Memory B cell (primary cell): ENCODE measurements around the gene EMILIN2.
"Not testable (repeated sequence)": the region's sequence is repeated elsewhere in the genome, so short reads cannot be mapped to it uniquely, and the experiment has no call there.

Source experiments
- ATAC-seq: fragments of 150-1000 bp; cut with Tn5 transposase; 2 replicates; pipeline ENCODE4 v1.10.0; 2021; ENCODE audit warnings: low read depth, mild to moderate bottlenecking, moderate library complexity
- DNase-seq, 2 donors: peaks; one replicate each; pipeline ENCODE4 v3.0.0; 2022; ENCODE audit warnings: low spot score in 2 of 2
- H3K27ac Mint-ChIP-seq: one replicate; pipeline ENCODE4 v1.8.0; 2022; ENCODE audit warnings: mild to moderate bottlenecking, moderate library complexity, mixed read lengths
- H3K27me3 Mint-ChIP-seq: one replicate; pipeline ENCODE4 v1.8.0; 2022; ENCODE audit warnings: mixed read lengths
- H3K36me3 Mint-ChIP-seq: one replicate; pipeline ENCODE4 v1.8.0; 2022; ENCODE audit warnings: mild to moderate bottlenecking, mixed read lengths
- H3K4me1 Mint-ChIP-seq: one replicate; pipeline ENCODE4 v1.8.0; 2022; ENCODE audit warnings: mixed read lengths
- H3K4me3 Mint-ChIP-seq: one replicate; pipeline ENCODE4 v1.8.0; 2022; ENCODE audit warnings: mild to moderate bottlenecking, moderate library complexity, mixed read lengths
- H3K9me3 Mint-ChIP-seq: one replicate; pipeline ENCODE4 v1.8.0; 2022; ENCODE audit warnings: mixed read lengths

The EMILIN2 gene

GRCh38 chr18:2846636-2847316 is at the start of gene EMILIN2:
EMILIN2 (plus strand) TSS chr18:2847006; CDS start chr18:2847189, 183 bp downstream.
- DNase-seq (peak; percentile 86 to 90), ATAC-seq (peak; percentile 80)
- Mint-ChIP-seq H3K36me3 (peaks cover 2% of the 10 kb centered on the region), H3K27me3 (peaks cover 8% of the 10 kb centered on the region), H3K4me3 (peak within 1 kb of the TSS; percentile 93), H3K4me1 (peaks cover 28% of the 10 kb centered on the region), H3K9me3 (no peaks in the 10 kb centered on the region), H3K27ac (peak within 1 kb of the TSS; percentile 95)

- peak overlapping the region; percentile 46 for H3K27ac Mint-ChIP-seq
- no peak overlapping the region for H3K4me3 Mint-ChIP-seq
- no peaks in the 10 kb centered on the region for H3K27me3 Mint-ChIP-seq
- no peaks in the 10 kb centered on the region for H3K9me3 Mint-ChIP-seq
- H3K4me1 Mint-ChIP-seq, result peaks cover 6% of the 10 kb centered on the region
- ATAC-seq, result peak; percentile 41
- no peak for DNase-seq
- peaks cover 29% of the 10 kb centered on the region for H3K36me3 Mint-ChIP-seq
Observed at GRCh38 chr18:2797951-2798350, 48.9 kb upstream of the EMILIN2 start.

- Mint-ChIP-seq H3K36me3 (peaks cover 33% of the 10 kb centered on the region), H3K4me1 (peaks cover 6% of the 10 kb centered on the region)
Observed at GRCh38 chr18:2799369-2799768, 47.4 kb upstream of the EMILIN2 start.

GRCh38 chr18:2805970-2806943 is 40.5 kb upstream of the EMILIN2 start:
- Mint-ChIP-seq H3K27ac (peak overlapping the region; percentile 29), H3K4me3 (no peak overlapping the region), H3K4me1 (no peaks in the 10 kb centered on the region), H3K9me3 (peaks cover 9% of the 10 kb centered on the region), H3K36me3 (peaks cover 15% of the 10 kb centered on the region), H3K27me3 (no peaks in the 10 kb centered on the region)
- ATAC-seq (no peak), DNase-seq (no peak)

More at GRCh38 chr18:2799369-2799768, 47.4 kb upstream of the EMILIN2 start:
- Mint-ChIP-seq H3K27me3 (no peaks in the 10 kb centered on the region), H3K27ac (peak overlapping the region; percentile 78), H3K9me3 (no peaks in the 10 kb centered on the region), H3K4me3 (no peak overlapping the region)
- ATAC-seq, result no peak
- no peak for DNase-seq

- peaks cover 16% of the 10 kb centered on the region for H3K9me3 Mint-ChIP-seq
- H3K4me3 Mint-ChIP-seq, H3K27me3 Mint-ChIP-seq, H3K36me3 Mint-ChIP-seq, H3K27ac Mint-ChIP-seq, H3K4me1 Mint-ChIP-seq, ATAC-seq, DNase-seq: not testable (repeated sequence)
Observed at GRCh38 chr18:2808640-2809039, 38.2 kb upstream of the EMILIN2 start.

GRCh38 chr18:2809666-2810183 is 37.1 kb upstream of the EMILIN2 start:
- not testable (repeated sequence) for H3K4me1 Mint-ChIP-seq, H3K27me3 Mint-ChIP-seq, ATAC-seq, DNase-seq, H3K4me3 Mint-ChIP-seq, H3K27ac Mint-ChIP-seq
- peaks cover 12% of the 10 kb centered on the region for H3K36me3 Mint-ChIP-seq
- H3K9me3 Mint-ChIP-seq, result peaks cover 20% of the 10 kb centered on the region

- peaks cover 1% of the 10 kb centered on the region for H3K27me3 Mint-ChIP-seq
- no peak for ATAC-seq
- no peak overlapping the region for H3K4me3 Mint-ChIP-seq
- no peak overlapping the region for H3K27ac Mint-ChIP-seq
- peaks cover 24% of the 10 kb centered on the region for H3K9me3 Mint-ChIP-seq
- peaks cover 12% of the 10 kb centered on the region for H3K36me3 Mint-ChIP-seq
- no peaks in the 10 kb centered on the region for H3K4me1 Mint-ChIP-seq
- DNase-seq, result no peak
Observed at GRCh38 chr18:2811416-2811815, 35.4 kb upstream of the EMILIN2 start.

- Mint-ChIP-seq H3K36me3 (peaks cover 12% of the 10 kb centered on the region), H3K4me3 (no peak overlapping the region), H3K4me1 (no peaks in the 10 kb centered on the region), H3K9me3 (peaks cover 21% of the 10 kb centered on the region), H3K27me3 (peaks cover 1% of the 10 kb centered on the region), H3K27ac (no peak overlapping the region)
- DNase-seq (no peak), ATAC-seq (no peak)
Observed at GRCh38 chr18:2814928-2815327, 31.9 kb upstream of the EMILIN2 start.

GRCh38 chr18:2818281-2818680 is 28.5 kb upstream of the EMILIN2 start:
- Mint-ChIP-seq H3K4me1 (no peaks in the 10 kb centered on the region), H3K27me3 (peaks cover 1% of the 10 kb centered on the region), H3K27ac (no peak overlapping the region), H3K9me3 (peaks cover 9% of the 10 kb centered on the region), H3K4me3 (no peak overlapping the region), H3K36me3 (peaks cover 4% of the 10 kb centered on the region)
- DNase-seq, result no peak
- no peak for ATAC-seq

GRCh38 chr18:2821695-2822094 is 25.1 kb upstream of the EMILIN2 start:
- H3K4me3 Mint-ChIP-seq, result no peak overlapping the region

GRCh38 chr18:2822213-2822921 is 24.4 kb upstream of the EMILIN2 start:
- no peaks in the 10 kb centered on the region for H3K27me3 Mint-ChIP-seq
- DNase-seq (no peak), ATAC-seq (no peak)
- H3K4me3 Mint-ChIP-seq, result no peak overlapping the region
- no peaks in the 10 kb centered on the region for H3K4me1 Mint-ChIP-seq
- no peak overlapping the region for H3K27ac Mint-ChIP-seq
- no peaks in the 10 kb centered on the region for H3K36me3 Mint-ChIP-seq
- H3K9me3 Mint-ChIP-seq, result peaks cover 2% of the 10 kb centered on the region

More at GRCh38 chr18:2821695-2822094, 25.1 kb upstream of the EMILIN2 start:
- Mint-ChIP-seq H3K27me3 (no peaks in the 10 kb centered on the region), H3K27ac (no peak overlapping the region), H3K4me1 (no peaks in the 10 kb centered on the region), H3K9me3 (peaks cover 2% of the 10 kb centered on the region), H3K36me3 (no peaks in the 10 kb centered on the region)
- ATAC-seq, result no peak
- no peak for DNase-seq

GRCh38 chr18:2823202-2823601 is 23.6 kb upstream of the EMILIN2 start:
- H3K4me1 Mint-ChIP-seq, result no peaks in the 10 kb centered on the region
- no peak for DNase-seq
- H3K27ac Mint-ChIP-seq, result no peak overlapping the region
- no peaks in the 10 kb centered on the region for H3K27me3 Mint-ChIP-seq
- H3K4me3 Mint-ChIP-seq, result no peak overlapping the region
- H3K9me3 Mint-ChIP-seq, result peaks cover 2% of the 10 kb centered on the region
- H3K36me3 Mint-ChIP-seq, result no peaks in the 10 kb centered on the region
- no peak for ATAC-seq

GRCh38 chr18:2823966-2824365 is 22.8 kb upstream of the EMILIN2 start:
- Mint-ChIP-seq H3K27ac (no peak overlapping the region), H3K4me1 (no peaks in the 10 kb centered on the region), H3K9me3 (peaks cover 2% of the 10 kb centered on the region), H3K4me3 (no peak overlapping the region), H3K36me3 (no peaks in the 10 kb centered on the region), H3K27me3 (no peaks in the 10 kb centered on the region)
- ATAC-seq (no peak), DNase-seq (no peak)
